HG02763 (cell line): ENCODE results near the gene GPC6.

Source experiments
- ATAC-seq: cut with Tn5 transposase; IDR thresholded peaks from one replicate; pipeline ENCODE4 v1.9.1; 2021; ENCODE audit warnings: mild to moderate bottlenecking, moderate library complexity; ENCODE audit not compliant: unreplicated experiment

GPC6 gene

DNA sequence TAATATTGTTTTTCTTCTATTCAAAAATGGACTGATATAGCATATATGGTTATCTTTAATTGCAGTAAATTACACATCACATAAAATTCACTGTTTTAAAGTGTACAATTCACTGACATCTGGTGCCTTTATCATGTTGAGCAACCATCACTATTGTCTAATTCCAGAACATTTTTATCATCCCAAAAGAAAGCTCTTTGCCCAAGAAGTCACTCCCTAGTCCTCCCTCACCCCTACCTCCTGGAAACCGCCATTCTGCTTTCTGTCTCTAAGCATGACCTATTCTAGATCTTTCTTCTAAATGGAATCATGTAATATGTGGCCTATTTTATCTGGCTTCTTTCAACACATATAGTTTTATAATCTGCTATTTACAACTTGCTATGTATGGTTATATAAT is 727.2 kb downstream of the GPC6 start:
- ATAC-seq: no peak

- no peak for ATAC-seq
Measured at GRCh38 chr13:93955904-93956303, 729.3 kb downstream of the GPC6 start.

DNA sequence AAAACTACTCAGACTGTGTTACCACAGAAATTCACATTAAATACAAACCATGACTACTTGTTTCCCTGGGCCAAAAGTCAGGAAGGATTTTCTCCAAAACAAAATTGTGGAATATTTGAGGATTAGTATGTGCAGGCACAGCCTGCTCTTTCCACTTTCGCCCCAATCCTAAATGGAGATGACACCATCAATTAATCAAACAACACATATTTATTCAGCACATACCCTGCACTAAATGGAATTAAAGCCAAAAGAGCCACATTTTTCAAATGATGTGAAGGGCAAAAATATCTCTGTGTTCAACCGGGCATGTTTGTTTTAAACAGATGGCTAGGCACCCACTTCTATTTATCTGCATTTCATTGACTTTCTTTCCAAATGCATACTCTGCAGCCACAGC is 729.8 kb downstream of the GPC6 start:
- no peak for ATAC-seq

GRCh38 chr13:93957371-93957770 is 730.8 kb downstream of the GPC6 start:
- ATAC-seq: no peak

DNA sequence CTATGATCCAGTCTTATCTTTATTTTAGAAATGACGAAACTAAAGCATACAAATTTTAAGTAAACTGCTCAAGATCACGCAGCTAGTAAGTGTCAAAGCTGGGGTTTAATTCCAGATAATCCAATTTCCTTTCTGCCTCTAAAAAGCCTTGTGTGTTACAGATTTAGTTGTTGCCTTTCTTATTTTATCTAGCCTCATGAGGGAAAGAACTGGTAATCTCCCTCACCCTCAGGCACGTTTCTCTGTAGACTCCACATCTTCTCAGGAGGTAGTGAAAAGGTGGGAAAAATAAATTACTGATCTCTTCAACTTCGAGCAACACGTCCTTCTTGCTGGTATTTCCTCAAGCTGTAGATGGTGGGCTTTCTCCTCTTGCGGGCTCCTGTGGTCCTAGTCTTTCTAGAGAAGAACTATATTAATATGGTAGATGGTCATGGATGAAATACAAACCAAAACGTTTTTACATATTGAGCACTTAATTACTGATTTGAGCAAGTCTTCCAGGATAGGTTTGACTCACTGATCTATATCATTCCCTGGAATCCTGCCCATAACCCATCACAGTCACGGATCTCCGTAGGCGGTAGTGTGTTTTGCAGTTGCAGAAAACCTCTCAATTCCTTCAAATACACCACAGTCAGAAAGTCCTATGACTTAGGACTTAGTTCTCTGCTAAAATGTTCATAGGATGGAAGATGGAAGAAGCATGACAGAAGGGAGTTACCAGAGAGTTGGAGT is 733.4 kb downstream of the GPC6 start:
- no peak for ATAC-seq

DNA sequence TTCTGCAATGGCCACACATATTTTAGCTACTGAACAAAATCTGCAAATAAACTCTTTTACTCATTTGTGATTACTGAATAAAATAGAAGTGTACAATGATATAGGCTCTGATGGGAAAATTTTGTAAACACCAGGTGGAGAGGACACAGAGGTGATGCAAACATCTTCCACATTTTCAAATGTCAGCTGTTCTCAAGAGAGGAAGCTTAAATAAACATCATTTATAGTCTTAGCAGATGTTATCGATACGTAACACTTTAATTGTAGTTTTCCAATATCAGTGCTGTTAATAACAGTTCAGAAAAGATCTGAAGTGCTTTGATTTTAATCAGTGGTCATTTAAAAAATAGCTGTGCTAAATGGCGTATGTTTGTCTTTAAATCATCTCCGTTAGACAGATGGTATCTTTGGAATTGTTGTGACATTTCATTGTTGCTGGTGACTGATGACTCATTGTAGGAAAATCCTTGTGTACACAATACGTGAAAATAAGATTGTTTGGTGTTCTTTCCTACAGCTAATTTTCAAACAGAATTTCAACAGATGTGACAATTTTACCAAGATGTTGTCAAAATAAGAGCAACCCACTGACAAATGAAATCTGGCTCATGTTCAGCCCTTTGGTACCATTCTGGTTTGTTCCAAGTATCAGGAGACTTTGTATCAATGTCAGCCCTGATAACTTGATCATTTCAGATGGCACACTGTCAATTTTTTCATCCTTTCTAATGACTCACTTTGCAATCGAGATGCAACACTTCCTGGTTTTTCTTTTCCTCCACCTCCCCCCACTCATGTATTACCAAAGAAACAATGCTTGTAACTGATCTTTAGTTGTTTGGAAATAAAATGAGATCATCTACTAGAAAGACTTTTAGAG is 736.9 kb downstream of the GPC6 start:
- ATAC-seq: no peak

DNA sequence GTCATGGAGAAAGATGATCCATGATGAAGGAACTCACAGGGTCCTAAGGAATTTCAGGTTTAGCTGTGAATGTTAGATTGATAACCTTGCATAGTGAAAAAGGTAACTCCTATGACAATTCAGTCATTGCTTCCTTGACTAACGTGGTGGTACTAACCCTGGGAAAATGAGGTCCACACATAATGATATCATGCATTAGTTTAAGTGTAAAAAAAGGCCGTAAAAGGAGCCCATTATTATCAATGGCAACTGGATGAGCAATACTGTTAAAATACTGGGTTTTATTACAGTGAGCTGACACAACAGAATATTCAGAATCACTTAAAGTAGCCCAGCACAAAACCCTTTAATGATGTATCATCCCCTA is 737.5 kb downstream of the GPC6 start:
- no peak for ATAC-seq

DNA sequence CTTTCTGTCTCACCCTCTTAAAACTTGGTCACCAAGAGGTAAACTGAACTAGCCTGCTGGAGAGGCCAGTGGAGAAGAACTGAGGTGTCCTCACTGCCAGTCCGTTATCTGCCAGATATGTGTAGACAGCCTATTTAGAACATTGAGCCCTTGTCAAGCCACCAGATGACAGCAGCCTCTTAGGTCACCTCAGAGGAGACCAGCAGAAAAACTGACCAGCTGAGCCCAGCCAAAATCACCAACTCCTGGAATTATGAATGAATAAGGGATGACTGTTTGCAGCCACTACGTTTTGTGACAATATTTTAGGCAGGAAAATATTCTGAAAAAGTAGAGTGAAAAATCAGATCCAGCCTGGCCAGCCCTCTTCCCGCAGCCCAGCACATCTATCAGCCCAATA is 739.0 kb downstream of the GPC6 start:
- ATAC-seq: no peak

DNA sequence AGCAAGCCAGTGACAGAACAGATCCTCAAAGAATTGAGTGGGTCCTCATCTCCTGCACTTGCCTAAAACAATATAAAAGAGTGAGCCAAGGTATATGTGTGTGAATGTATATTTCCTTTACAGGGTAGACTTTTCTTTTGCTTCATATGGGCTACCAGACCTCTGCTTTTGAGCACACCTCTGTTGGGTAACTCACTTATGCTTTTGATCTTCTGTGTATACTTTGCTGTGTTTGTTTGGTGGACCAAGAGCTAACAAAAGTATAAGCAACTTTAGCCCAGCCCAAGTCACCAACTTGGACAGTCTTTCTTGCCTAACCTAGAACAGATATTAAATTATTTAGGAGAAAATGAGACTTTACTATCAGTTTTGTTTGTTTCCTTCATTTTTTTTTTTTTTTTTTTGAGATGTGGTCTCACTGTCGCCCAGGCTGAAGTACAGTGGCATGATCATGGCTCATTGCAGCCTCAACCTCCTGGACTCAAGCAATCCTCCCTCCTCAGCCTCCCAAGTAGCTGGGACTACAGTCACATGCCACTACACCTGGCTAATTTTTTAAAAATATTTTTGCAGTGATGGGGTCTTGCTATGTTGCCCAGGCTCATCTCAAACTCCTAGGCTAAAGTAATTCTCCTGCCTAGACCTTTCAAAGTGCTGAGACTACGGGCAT is 739.8 kb downstream of the GPC6 start:
- no peak for ATAC-seq

DNA sequence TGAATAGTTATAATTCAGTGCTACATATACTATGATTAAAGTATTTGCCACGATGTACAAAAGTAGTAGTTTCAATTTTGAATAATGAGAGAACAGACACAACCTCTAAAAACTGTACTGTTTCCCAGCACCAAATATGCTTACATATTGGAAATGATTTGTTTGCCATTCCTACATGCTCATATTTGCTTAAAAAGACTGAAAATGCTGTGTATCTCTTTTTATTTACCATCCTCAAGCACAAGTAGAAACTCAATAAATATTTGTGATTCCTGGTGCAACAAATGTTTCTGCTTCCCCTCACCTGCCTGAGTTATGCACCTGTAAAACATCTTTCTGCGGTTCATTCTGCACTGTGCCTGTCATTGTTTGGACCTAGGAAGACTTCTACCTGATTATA is 740.7 kb downstream of the GPC6 start:
- ATAC-seq: no peak

DNA sequence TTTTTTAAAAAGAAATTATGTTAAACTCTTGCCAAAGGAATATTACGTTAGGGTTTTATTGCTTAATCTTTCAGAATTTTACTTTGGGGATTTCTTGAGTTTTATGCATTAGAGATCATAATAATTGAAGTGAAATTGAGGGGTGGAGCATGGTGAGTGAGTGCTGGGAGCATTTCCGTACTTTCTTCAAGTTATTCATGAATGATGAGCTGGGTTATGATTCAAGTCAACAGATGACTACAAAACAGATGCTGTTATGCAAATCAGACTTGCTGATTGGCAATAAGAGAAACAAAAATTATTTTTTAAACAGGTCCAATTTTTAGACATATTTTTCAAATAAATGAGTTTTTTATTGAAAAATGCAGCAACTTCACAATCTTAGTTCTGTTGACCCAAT is 748.6 kb downstream of the GPC6 start:
- no peak for ATAC-seq

DNA sequence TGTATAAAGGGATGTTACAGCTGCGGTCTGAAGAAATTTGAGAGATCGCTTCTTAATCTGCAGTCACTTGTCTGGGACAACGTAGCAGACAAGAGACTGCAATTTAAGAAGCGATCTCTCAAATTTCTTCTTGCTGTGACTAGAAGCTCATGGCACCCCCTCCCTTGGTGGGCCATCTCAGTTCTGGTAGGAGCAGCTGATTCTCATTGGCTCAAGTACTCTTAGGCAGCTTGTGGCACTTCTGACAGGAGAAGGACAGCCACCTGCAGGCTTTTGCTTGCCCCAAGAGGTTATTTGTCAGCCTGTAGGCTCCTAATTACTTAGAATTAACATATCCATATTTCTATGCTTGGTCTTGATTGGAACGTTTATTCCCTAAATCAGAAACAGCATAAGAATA is 749.9 kb downstream of the GPC6 start:
- ATAC-seq: no peak

DNA sequence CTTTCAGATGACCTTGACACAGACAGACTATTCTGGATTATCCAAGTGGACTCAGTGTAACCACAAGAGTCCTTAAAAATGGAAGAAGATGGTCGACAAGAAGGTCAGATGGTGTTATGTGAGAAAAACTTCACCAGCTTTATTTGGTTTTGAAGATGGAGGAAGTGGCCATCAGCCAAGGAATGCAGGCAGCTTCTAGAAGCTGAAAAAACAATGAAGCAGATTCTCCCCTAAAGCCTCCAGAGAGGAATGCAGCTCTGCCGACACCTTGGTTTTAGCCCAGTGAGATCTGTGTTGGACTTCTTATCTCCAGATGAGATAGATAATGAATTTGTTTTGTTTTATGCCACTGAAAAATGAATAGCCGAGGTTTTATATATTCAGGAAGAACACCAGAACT is 751.4 kb downstream of the GPC6 start:
- no peak for ATAC-seq

GRCh38 chr13:93981426-93981977 is 754.9 kb downstream of the GPC6 start:
- ATAC-seq: no peak

- no peak for ATAC-seq
Measured at GRCh38 chr13:93982179-93982918, 755.7 kb downstream of the GPC6 start.

- no peak for ATAC-seq
Measured at GRCh38 chr13:93984052-93984451, 757.4 kb downstream of the GPC6 start.

- ATAC-seq: no peak
Measured at GRCh38 chr13:93984876-93985275, 758.3 kb downstream of the GPC6 start.

DNA sequence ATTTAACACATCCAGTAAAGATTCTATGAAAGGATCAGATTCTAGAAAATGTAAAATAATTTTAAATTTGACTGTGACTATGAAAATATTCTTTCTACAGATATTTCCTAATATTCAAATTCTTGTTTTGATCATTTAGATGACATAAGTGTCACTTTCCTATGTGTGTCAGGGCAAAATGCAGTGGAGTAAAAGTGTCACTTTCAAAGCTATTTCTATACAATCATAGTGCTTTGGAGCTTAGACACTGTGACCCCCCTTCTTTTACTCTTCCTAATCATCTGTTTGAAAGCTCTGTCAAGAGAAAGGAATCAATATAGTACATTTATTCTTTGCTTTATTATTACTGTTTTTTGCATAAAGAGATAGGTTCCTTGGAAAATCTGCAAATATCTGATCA is 760.9 kb downstream of the GPC6 start:
- ATAC-seq: no peak

- ATAC-seq: no peak
Measured at GRCh38 chr13:93991569-93991968, 765.0 kb downstream of the GPC6 start.

DNA sequence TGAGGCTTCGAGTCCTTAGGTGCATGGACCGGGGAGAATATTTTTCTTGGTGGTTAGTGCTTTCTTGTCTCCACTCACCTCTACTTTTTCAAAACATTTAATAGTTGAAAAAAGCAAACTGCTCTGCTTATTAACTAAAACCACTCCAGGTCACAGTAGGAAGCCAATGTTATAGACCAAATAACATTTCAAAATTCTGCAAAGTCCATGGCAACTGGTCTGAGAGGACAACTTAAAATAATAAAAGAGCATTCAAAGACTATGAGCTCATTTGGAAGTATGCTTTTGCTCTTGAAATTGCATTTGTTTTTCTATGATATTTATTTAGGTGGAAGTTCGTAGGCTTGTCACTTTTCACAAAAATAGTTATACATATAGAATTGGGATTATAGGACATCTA is 769.9 kb downstream of the GPC6 start:
- ATAC-seq: no peak

- ATAC-seq: no peak
Measured at GRCh38 chr13:94006296-94006695, 779.7 kb downstream of the GPC6 start.
